H9 (cell line): ENCODE results near the gene HIRA. TPM values are rescaled to one million over a fixed set of nuclear protein-coding genes. Genes with fewer than 3 reads are reported as not detected.
A peak's percentile ranks its signal among the peaks of the same experiment; 100 is the strongest.

Experiments used
- DNase-seq: peaks from one replicate; pipeline ENCODE4 v3.0.0-alpha.2; 2017
- H2AFZ ChIP-seq: one replicate; pipeline ENCODE4 v1.6.1; 2013; ENCODE audit warnings: mild to moderate bottlenecking, low read length, control low read depth, moderate library complexity
- H2AK5ac ChIP-seq: 2 replicates; pipeline ENCODE4 v1.6.1; 2013; ENCODE audit warnings: low read length, control low read depth, mixed read lengths; ENCODE audit not compliant: insufficient read length
- H2BK120ac ChIP-seq: one replicate; pipeline ENCODE4 v1.6.1; 2013; ENCODE audit warnings: low read depth, mild to moderate bottlenecking, low read length, control low read depth, inconsistent platforms; ENCODE audit not compliant: poor library complexity, severe bottlenecking
- H2BK12ac ChIP-seq: 2 replicates; pipeline ENCODE4 v1.6.1; 2013; ENCODE audit warnings: low read length, control low read depth, mixed read lengths, low read depth; ENCODE audit not compliant: insufficient read length
- H2BK15ac ChIP-seq: 2 replicates; pipeline ENCODE4 v1.6.1; 2013; ENCODE audit warnings: low read depth, low read length, control low read depth
- H2BK20ac ChIP-seq: one replicate; pipeline ENCODE4 v1.6.1; 2013; ENCODE audit warnings: low read depth, mild to moderate bottlenecking, low read length, control low read depth, inconsistent platforms; ENCODE audit not compliant: poor library complexity, severe bottlenecking
- H2BK5ac ChIP-seq: 2 replicates; pipeline ENCODE4 v1.6.1; 2013; ENCODE audit warnings: low read length, control low read depth, mixed read lengths; ENCODE audit not compliant: insufficient read length
- H3K14ac ChIP-seq: 2 replicates; pipeline ENCODE4 v1.6.1; 2013; ENCODE audit warnings: low read length, control low read depth; ENCODE audit not compliant: insufficient read depth
- H3K18ac ChIP-seq: 2 replicates; pipeline ENCODE4 v1.6.1; 2013; ENCODE audit warnings: low read depth, mild to moderate bottlenecking, mixed read lengths, low read length, control low read depth; ENCODE audit not compliant: insufficient read length
- H3K23ac ChIP-seq: 2 replicates; pipeline ENCODE4 v1.6.1; 2013; ENCODE audit warnings: low read length, control low read depth, mixed read lengths, low read depth; ENCODE audit not compliant: insufficient read length
- H3K23me2 ChIP-seq: 2 replicates; pipeline ENCODE4 v1.6.1; 2013; ENCODE audit warnings: low read depth, mild to moderate bottlenecking, mixed read lengths, low read length, control low read depth; ENCODE audit not compliant: insufficient read length, poor library complexity, severe bottlenecking
- H3K27ac ChIP-seq: 2 replicates; pipeline ENCODE4 v1.5.1; 2013; ENCODE audit warnings: low read length, control low read depth, mixed read lengths, low read depth; ENCODE audit not compliant: insufficient read length
- H3K27me3 ChIP-seq: 2 replicates; pipeline ENCODE4 v1.6.1; 2013; ENCODE audit warnings: low read length, control low read depth, inconsistent platforms; ENCODE audit not compliant: insufficient read depth
- H3K4ac ChIP-seq: 2 replicates; pipeline ENCODE4 v1.6.1; 2013; ENCODE audit warnings: low read depth, mild to moderate bottlenecking, control low read depth, inconsistent platforms, low read length, moderate library complexity
- H3K4me1 ChIP-seq: 2 replicates; pipeline ENCODE4 v1.6.1; 2013; ENCODE audit warnings: low read length, control low read depth, inconsistent platforms; ENCODE audit not compliant: insufficient read depth
- H3K4me2 ChIP-seq: 2 replicates; pipeline ENCODE4 v1.6.1; 2013; ENCODE audit warnings: low read length, control low read depth, mixed read lengths; ENCODE audit not compliant: insufficient read length, insufficient read depth
- H3K56ac ChIP-seq: 2 replicates; pipeline ENCODE4 v1.6.1; 2013; ENCODE audit warnings: low read depth, mild to moderate bottlenecking, mixed read lengths, low read length, control low read depth; ENCODE audit not compliant: insufficient read length
- H3K79me1 ChIP-seq: 2 replicates; pipeline ENCODE4 v1.6.1; 2013; ENCODE audit warnings: low read depth, mild to moderate bottlenecking, moderate library complexity, low read length, control low read depth, inconsistent platforms; ENCODE audit not compliant: insufficient read depth, poor library complexity, severe bottlenecking
- H3K79me2 ChIP-seq: 2 replicates; pipeline ENCODE4 v1.6.1; 2013; ENCODE audit warnings: low read length, control low read depth, inconsistent platforms; ENCODE audit not compliant: insufficient read depth
- H3K9ac ChIP-seq: 2 replicates; pipeline ENCODE4 v1.6.1; 2013; ENCODE audit warnings: low read length, control low read depth, mixed read lengths; ENCODE audit not compliant: insufficient read length; ENCODE audit errors: extremely low read depth
- H3K9me3 ChIP-seq: one replicate; pipeline ENCODE4 v1.6.1; 2013; ENCODE audit warnings: low read depth, low read length, inconsistent platforms; ENCODE audit not compliant: control insufficient read depth
- H3T11ph ChIP-seq: one replicate; pipeline ENCODE4 v1.6.1; 2013; ENCODE audit warnings: mild to moderate bottlenecking, low read length, control low read depth, inconsistent platforms
- H4K20me1 ChIP-seq: one replicate; pipeline ENCODE4 v1.6.1; 2013; ENCODE audit not compliant: control insufficient read depth, insufficient read length, insufficient read depth
- H4K5ac ChIP-seq: 2 replicates; pipeline ENCODE4 v1.6.1; 2013; ENCODE audit warnings: low read depth, mild to moderate bottlenecking, mixed read lengths, low read length, control low read depth; ENCODE audit not compliant: insufficient read length
- H4K8ac ChIP-seq: replicated peaks from 2 replicates; pipeline ENCODE4 v1.6.1; 2013; ENCODE audit warnings: low read length, control low read depth, mixed read lengths, low read depth; ENCODE audit not compliant: insufficient read length
- H4K91ac ChIP-seq: 2 replicates; pipeline ENCODE4 v1.6.1; 2013; ENCODE audit warnings: low read depth, mild to moderate bottlenecking, moderate library complexity, mixed read lengths, low read length, control low read depth; ENCODE audit not compliant: insufficient read length
- H3K27ac Mint-ChIP-seq, 3 experiments: 2 replicates in 2 of 3; 3 replicates in 1 of 3; pipeline ENCODE4 v1.8.0; 2020 to 2021; ENCODE audit warnings: mixed read lengths in 3 of 3, mild to moderate bottlenecking in 1 of 3, moderate library complexity in 1 of 3
- H3K27me3 Mint-ChIP-seq: 2 replicates; pipeline ENCODE4 v1.8.0; 2021; ENCODE audit warnings: low read depth, mild to moderate bottlenecking, moderate library complexity, mixed read lengths
- H3K36me3 Mint-ChIP-seq, 3 experiments: 2 replicates in 2 of 3; 3 replicates in 1 of 3; pipeline ENCODE4 v1.8.0; 2020 to 2021; ENCODE audit warnings: low read depth in 3 of 3, mixed read lengths in 3 of 3; ENCODE audit not compliant: insufficient read depth in 1 of 3
- H3K4me1 Mint-ChIP-seq, 2 experiments: 2 replicates each; pipeline ENCODE4 v1.8.0; 2020; ENCODE audit warnings: mixed read lengths in 2 of 2
- H3K4me3 Mint-ChIP-seq, 2 experiments: 2 replicates in 1 of 2; 3 replicates in 1 of 2; pipeline ENCODE4 v1.8.0; 2020 to 2021; ENCODE audit warnings: mild to moderate bottlenecking in 2 of 2, mixed read lengths in 2 of 2, moderate library complexity in 1 of 2
- H3K9me3 Mint-ChIP-seq, 2 experiments: 2 replicates in 1 of 2; 3 replicates in 1 of 2; pipeline ENCODE4 v1.8.0; 2020; ENCODE audit warnings: mild to moderate bottlenecking in 2 of 2, mixed read lengths in 2 of 2, moderate library complexity in 1 of 2
- WGBS: extraction: QIAGEN DNeasy Blood & Tissue Kit; methylation state at CpG from one replicate; pipeline ENCODE4 v1.1.7; 2013; ENCODE audit warnings: missing lambda C conversion rate, low lambda C conversion rate, mixed read lengths; ENCODE audit not compliant: insufficient read length; ENCODE audit errors: extremely low coverage; 5-methylcytosine and 5-hydroxymethylcytosine counted together
- total RNA-seq: library from RNA; stranded (reverse); gene quantifications from 2 replicates; pipeline ENCODE4 v1.2.1, GENCODE V29; 2021
- TF ChIP-seq, protein P1 (sequence below): fragments of 200-600 bp; sonication (generic); conservative IDR thresholded peaks from 3 replicates; pipeline ENCODE4 v1.8.0; 2021; ENCODE audit warnings: antibody characterized with exemption, mild to moderate bottlenecking

The HIRA gene
- total RNA-seq, 1 experiment from 2014 or later = 51.9 TPM

DNA sequence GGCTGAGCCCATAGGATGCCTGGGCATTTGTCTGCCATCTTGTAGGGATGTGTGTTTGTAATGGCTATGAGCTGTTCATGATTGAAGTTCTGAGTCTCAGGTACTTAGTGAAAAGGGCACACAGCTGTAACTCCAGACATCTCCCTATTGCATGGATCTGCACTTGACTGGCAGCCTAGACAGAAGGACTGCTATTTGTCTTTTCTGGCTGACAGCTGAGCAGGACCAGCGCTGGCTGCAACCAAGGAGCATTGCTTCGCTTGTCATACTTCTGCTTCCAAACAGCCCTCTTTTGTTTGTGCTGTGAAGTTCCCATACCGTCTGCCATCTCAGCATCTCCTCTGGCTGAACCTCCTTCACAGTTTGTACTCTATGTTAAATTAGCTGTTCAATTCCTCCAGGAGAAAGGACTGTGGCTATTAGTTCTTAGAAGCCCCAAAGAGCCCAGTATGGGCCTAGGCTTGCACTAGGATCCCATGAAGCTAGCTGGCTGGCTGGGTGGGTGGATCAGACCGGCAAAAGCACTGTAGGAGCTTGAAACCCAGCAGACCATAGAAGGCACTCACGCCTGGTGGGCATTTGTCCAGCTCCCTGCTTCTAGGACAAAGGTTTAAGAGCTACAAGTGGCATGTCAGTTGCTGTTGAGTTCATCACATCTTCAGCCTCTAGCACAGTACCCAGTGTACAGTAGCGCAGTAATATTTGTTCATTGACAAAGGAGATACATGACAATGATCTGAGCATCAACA lies 20.4 kb downstream of the HIRA start:
- Histone ChIP-seq H4K91ac (no peak overlapping the region), H2BK120ac (no peak overlapping the region), H2BK15ac (no peak overlapping the region), H4K20me1 (no peaks in the 10 kb centered on the region), H3K23me2 (no peaks in the 10 kb centered on the region), H2BK12ac (no peak overlapping the region), H2BK5ac (no peak overlapping the region), H3K79me1 (peaks cover 2% of the 10 kb centered on the region), H3K9me3 (no peaks in the 10 kb centered on the region), H3K4ac (no peak overlapping the region), H4K8ac (no peak overlapping the region), H3K14ac (no peak overlapping the region), H3K4me2 (no peak overlapping the region), H2AFZ (no peak overlapping the region), H3K27ac (no peak overlapping the region), H3T11ph (no peak overlapping the region), H3K9ac (no peak overlapping the region), H3K23ac (no peak overlapping the region), H4K5ac (no peak overlapping the region), H2AK5ac (no peak overlapping the region), H3K27me3 (no peaks in the 10 kb centered on the region), H3K4me1 (no peaks in the 10 kb centered on the region), H3K18ac (no peak overlapping the region), H3K79me2 (peaks cover 11% of the 10 kb centered on the region; the same call in 1 of the 2 replicates), H3K56ac (no peak overlapping the region), H2BK20ac (no peak overlapping the region)
- no peak for DNase-seq
- no peaks in the 10 kb centered on the region for H3K27me3 Mint-ChIP-seq
- H3K4me1 Mint-ChIP-seq = peaks cover 4 to 12% of the 10 kb centered on the region in 2 experiments
- TF ChIP-seq, protein P1, sequence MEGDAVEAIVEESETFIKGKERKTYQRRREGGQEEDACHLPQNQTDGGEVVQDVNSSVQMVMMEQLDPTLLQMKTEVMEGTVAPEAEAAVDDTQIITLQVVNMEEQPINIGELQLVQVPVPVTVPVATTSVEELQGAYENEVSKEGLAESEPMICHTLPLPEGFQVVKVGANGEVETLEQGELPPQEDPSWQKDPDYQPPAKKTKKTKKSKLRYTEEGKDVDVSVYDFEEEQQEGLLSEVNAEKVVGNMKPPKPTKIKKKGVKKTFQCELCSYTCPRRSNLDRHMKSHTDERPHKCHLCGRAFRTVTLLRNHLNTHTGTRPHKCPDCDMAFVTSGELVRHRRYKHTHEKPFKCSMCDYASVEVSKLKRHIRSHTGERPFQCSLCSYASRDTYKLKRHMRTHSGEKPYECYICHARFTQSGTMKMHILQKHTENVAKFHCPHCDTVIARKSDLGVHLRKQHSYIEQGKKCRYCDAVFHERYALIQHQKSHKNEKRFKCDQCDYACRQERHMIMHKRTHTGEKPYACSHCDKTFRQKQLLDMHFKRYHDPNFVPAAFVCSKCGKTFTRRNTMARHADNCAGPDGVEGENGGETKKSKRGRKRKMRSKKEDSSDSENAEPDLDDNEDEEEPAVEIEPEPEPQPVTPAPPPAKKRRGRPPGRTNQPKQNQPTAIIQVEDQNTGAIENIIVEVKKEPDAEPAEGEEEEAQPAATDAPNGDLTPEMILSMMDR = no peak
- H3K4me3 Mint-ChIP-seq = no peak overlapping the region
- H3K27ac Mint-ChIP-seq = peak overlapping the region in 1 of 3 experiments; percentile 59; a peak in 1 of 7 replicates
- peaks cover 25 to 42% (median 35%) of the 10 kb centered on the region in 3 experiments; a peak in 6 of 7 replicates for H3K36me3 Mint-ChIP-seq
- WGBS = no CpG with 5 or more reads among the region's 6 CpGs
- no peaks in the 10 kb centered on the region for H3K9me3 Mint-ChIP-seq
